Activated T-cell treated with anti-CD3 and anti-CD28 coated beads for 48 hours (primary cell): ENCODE data around the gene GPR37L1.
"Not testable (repeated sequence)": the region's sequence is repeated elsewhere in the genome, so short reads cannot be mapped to it uniquely, and the experiment has no call there.

Experiments used
- DNase-seq: peaks from one replicate; pipeline ENCODE4 v3.0.0-alpha.2; 2020; ENCODE audit warnings: low read depth

The GPR37L1 gene

DNA sequence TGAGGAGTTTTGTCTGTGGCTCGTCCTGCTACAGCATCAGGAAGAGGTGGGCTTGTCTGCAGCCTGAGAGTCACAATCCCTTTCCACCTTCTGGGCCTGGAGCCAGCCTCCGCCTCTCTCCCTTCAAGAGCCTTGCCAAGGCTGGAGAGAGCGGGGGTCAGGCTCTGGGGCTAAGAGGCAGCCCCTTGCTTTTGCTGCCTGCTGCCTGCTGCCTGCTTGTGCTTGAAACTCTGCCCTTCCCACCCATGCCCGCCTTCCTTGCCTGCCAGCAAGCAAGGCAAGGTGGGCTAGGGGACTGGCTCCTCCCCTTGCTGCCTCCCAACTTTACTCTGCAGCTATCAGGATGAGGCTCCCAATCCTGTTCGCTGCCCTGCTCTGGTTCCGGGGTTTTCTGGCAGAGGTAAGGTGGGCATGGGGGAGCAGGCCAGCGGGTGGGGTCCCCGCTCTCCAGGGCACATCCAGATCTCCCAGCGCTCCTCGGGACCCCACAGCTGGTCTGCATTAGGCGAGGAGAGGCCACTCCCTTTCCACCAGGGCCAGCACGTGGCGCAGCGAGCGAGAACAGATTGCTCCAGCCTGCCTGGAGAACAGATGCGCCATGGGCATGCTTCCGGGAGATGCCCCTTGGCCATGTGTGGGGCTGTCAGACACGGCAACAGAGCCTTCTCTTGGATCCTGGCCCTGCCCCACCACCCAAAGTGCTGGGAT lies 45.1 kb downstream of the GPR37L1 start:
- DNase-seq, result no peak

GRCh38 chr1:202168861-202169260 lies 46.1 kb downstream of the GPR37L1 start:
- no peak for DNase-seq

DNA sequence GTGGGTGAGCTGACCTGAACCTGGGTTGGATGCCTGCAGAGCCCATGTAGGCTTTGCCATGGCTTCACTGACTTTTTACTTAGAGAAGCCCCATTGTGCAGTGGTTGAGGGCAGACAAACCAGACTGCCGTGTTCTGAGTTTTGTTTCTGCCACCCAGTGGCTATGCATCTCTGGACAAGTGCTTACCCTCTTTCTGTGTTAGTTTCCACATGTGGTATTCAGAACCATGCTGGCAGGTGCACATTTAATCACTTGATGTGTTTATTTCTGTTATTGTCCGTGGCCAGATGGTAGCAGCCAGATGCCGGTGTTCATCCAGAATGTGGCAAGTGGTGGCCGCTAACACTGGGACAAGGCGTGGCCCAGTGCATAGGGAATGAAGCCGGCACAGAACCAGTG lies 48.0 kb downstream of the GPR37L1 start:
- no peak for DNase-seq

- DNase-seq, result no peak
These were observed 48.7 kb downstream of the GPR37L1 start for GRCh38 chr1:202171292-202172014.

- no peak for DNase-seq
These were observed 49.3 kb downstream of the GPR37L1 start for GRCh38 chr1:202172015-202172355.

DNA sequence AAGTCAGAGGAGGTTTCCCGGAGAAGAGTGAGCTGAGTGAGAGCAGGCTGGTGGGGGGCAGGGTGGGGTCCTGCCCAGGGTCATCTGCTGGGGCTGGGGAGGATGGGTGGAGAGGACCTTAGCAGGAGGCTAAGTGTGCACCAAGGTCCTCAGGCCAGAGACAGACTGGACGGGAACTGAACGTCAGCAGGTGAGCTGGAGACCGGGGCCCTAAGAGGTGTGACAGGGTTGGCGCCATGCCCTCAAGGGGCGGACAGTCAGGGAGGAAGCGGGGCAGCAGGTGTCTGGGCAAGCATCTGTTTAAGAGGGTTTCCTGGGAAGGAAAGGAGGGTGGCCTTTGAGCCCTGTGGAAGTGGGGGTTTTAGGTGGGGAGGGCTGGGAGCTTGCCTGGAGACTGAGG lies 51.3 kb downstream of the GPR37L1 start:
- no peak for DNase-seq

GRCh38 chr1:202176949-202177927 lies 54.5 kb downstream of the GPR37L1 start:
- no peak for DNase-seq

DNA sequence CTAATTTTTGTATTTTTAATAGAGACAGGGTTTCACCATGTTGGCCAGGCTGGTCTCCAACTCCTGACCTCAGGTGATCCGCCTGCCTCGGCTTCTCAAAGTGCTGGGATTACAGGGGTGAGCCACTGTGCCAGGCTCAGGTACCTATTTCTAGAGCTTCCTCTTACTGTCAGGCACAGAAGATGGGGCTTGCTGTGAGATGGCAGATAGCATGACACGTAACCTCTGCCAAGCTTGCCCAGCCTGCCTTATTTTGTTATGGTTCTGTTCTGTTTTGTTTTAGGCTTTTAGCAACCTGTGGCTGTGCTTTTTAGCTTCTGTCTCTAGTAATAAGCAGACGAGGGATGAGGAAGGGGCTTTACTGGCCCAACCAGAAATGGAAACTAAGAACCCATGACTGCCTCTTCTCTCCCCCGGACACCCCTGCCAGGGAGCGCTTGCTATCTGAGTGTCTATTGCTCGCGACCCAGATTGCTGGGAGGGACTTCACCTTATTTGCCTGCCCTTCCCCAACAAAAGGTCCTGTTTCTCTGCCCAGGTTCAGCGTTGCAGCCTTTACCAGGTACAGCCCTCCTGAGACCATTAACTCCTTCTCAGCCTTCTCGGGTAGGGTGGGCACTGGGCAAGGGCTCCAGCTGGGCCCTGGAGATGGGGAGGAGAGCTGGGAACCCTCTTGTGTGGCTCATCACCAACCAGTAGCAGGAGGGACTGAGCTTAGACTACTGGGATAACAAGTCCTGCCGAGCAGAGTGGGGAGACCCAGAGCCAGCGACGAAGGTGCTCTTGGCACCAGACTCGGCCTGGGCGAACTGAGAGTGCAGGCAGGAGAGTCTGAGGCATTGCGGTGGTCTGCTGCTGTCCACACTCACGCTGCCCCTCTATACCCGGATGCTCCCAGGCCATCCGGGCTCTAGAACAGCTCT lies 57.4 kb downstream of the GPR37L1 start:
- DNase-seq, result no peak

DNA sequence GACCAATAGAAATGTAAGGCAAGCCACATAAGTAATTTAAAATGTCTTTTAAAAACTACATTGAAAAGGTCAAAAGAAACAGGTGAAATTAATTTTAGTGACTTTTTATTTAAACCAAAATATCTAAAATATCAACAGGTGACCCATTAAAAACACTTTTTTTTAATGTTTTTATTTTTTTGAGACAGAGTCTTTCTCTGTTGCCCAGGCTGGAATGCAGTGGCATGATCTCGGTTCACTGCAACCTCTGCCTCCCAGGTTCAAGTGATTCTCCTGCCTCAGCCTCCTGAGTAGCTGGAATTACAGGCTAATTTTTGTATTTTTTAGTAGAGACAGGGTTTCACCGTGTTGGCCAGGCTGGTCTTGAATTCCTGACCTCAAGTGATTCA lies 58.0 kb downstream of the GPR37L1 start:
- not testable (repeated sequence) for DNase-seq

GRCh38 chr1:202181586-202181985 lies 58.9 kb downstream of the GPR37L1 start:
- no peak for DNase-seq

DNA sequence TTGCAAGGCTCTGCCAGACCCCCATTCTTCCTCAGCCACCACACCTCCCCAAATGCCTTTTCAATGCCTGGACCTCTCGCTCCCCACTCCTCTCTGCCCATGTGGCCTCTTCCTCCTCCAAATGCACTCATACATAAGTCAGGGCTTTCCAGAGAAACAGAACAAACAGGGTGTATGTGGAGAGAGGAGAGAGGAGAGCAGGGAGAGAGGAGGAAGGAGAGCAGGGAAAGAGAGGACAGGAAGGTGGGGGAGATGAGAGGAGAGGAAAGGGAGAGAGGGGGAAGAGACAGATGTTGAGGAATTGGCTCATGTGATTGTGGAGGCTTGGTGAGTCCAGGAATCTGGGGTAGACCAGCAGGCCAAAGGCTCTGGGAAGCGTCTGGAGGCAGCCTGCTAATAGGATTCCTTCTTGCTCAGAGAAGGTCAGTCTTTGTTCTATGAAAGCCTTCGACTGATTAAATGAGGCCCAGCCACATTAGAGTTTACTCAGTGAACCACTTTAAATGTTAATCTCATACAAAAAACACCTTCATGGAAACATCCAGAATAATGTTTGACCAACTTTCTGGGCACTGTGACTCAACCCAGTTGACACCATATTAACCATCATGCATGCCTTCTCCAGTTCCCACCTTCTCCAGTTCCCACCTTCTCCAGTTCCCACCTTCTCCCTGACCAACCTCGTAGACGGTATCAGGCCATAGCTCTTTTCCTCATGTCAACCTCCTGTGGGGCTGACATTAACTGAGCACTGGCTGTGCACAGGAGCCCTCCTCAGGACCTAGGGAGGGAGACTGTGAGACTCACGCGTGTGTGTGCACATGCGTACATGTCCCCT lies 59.5 kb downstream of the GPR37L1 start:
- DNase-seq, result no peak
